ENCODE measurements around the gene PRDM12.

GRCh38 chr9:130672933-130673615 lies 8.7 kb downstream of the PRDM12 start:
- no peak for TF ChIP-seq CTCF (conservative IDR thresholded peaks at IDR 0.05; ENCODE audit: low read depth in 2 of 2)
- TF ChIP-seq ZNF331 (CRISPR knock-in tag; IDR thresholded peaks at IDR 0.05; ENCODE audit: low read depth): no peak
- TF ChIP-seq REST (IDR thresholded peaks at IDR 0.05; ENCODE audit: unreplicated experiment): no peak
- TF ChIP-seq POLR2AphosphoS5 (IDR thresholded peaks at IDR 0.05; ENCODE audit: low read depth): no peak
- no peak for TF ChIP-seq EZH2phosphoT487 (IDR thresholded peaks at IDR 0.05; ENCODE audit: unreplicated experiment)
- no peak for TF ChIP-seq JUNB (IDR thresholded peaks at IDR 0.05; ENCODE audit: unreplicated experiment)
- TF ChIP-seq EZH2 (IDR thresholded peaks at IDR 0.05; ENCODE audit: low read depth, unreplicated experiment): no peak
- no peak for TF ChIP-seq STAT1 (IDR thresholded peaks at IDR 0.05; ENCODE audit: unreplicated experiment)
- TF ChIP-seq NANOG (IDR thresholded peaks at IDR 0.05; ENCODE audit: borderline replicate concordance): no peak
- no peak for TF ChIP-seq CREB1 (CRISPR knock-in tag; IDR thresholded peaks at IDR 0.05; ENCODE audit: low read depth)
- no peak for TF ChIP-seq ZNF462 (CRISPR knock-in tag; IDR thresholded peaks at IDR 0.05)
- TF ChIP-seq ETS1 (IDR thresholded peaks at IDR 0.05): no peak
- no peak for TF ChIP-seq ZNF114 (CRISPR knock-in tag; IDR thresholded peaks at IDR 0.05)

Data from GM23338 (cell line).